ENCODE results near the gene DISC1.

Gene DISC1

GRCh38 chr1:231738554-231738953 lies 112.0 kb downstream of the DISC1 start:
- no peak overlapping the region for H3K4me3 ChIP-seq (ENCODE audit: low read depth, low read length)
- no peak for TF ChIP-seq CTCF (conservative IDR thresholded peaks at IDR 0.05; ENCODE audit: low read depth, low read length)
- no peak for DNase-seq (ENCODE audit: low read depth)

- DNase-seq (ENCODE audit: low read depth): no peak
- no peak for TF ChIP-seq CTCF (conservative IDR thresholded peaks at IDR 0.05; ENCODE audit: low read depth, low read length)
- no peak overlapping the region for H3K4me3 ChIP-seq (ENCODE audit: low read depth, low read length)
Measured at GRCh38 chr1:231743966-231744365, 117.4 kb downstream of the DISC1 start.

- TF ChIP-seq CTCF (conservative IDR thresholded peaks at IDR 0.05; ENCODE audit: low read depth, low read length): no peak
- peak; percentile 64 for DNase-seq (ENCODE audit: low read depth)
- H3K4me3 ChIP-seq (ENCODE audit: low read depth, low read length): no peak overlapping the region
Measured at GRCh38 chr1:231748760-231749415, 122.3 kb downstream of the DISC1 start.

GRCh38 chr1:231750296-231750695 lies 123.7 kb downstream of the DISC1 start:
- no peak overlapping the region for H3K4me3 ChIP-seq (ENCODE audit: low read depth, low read length)
- TF ChIP-seq CTCF (conservative IDR thresholded peaks at IDR 0.05; ENCODE audit: low read depth, low read length): no peak
- DNase-seq (ENCODE audit: low read depth): no peak

GRCh38 chr1:231750818-231751362 lies 124.3 kb downstream of the DISC1 start:
- TF ChIP-seq CTCF (conservative IDR thresholded peaks at IDR 0.05; ENCODE audit: low read depth, low read length): no peak
- no peak for DNase-seq (ENCODE audit: low read depth)
- no peak overlapping the region for H3K4me3 ChIP-seq (ENCODE audit: low read depth, low read length)

GRCh38 chr1:231751415-231751814 lies 124.8 kb downstream of the DISC1 start:
- no peak for TF ChIP-seq CTCF (conservative IDR thresholded peaks at IDR 0.05; ENCODE audit: low read depth, low read length)
- no peak for DNase-seq (ENCODE audit: low read depth)
- H3K4me3 ChIP-seq (ENCODE audit: low read depth, low read length): no peak overlapping the region

GRCh38 chr1:231753313-231753712 lies 126.7 kb downstream of the DISC1 start:
- no peak overlapping the region for H3K4me3 ChIP-seq (ENCODE audit: low read depth, low read length)
- DNase-seq (ENCODE audit: low read depth): no peak
- no peak for TF ChIP-seq CTCF (conservative IDR thresholded peaks at IDR 0.05; ENCODE audit: low read depth, low read length)
